CD4-positive, alpha-beta T cell treated with Interleukin-4 for 4 hours (primary cell): ENCODE measurements around the gene BSX.

Experiments used
- DNase-seq: peaks from one replicate; pipeline ENCODE4 v3.0.0-alpha.2; 2020

The BSX gene

GRCh38 chr11:122981388-122982264, at the start of gene BSX:
TSS of gene BSX (minus strand) at chr11:122981834. CDS start at chr11:122981671, 163 bp downstream.
- DNase-seq: no peak

- no peak for DNase-seq
Observed at GRCh38 chr11:123030517-123030916, 48.9 kb upstream of the BSX start.

DNA sequence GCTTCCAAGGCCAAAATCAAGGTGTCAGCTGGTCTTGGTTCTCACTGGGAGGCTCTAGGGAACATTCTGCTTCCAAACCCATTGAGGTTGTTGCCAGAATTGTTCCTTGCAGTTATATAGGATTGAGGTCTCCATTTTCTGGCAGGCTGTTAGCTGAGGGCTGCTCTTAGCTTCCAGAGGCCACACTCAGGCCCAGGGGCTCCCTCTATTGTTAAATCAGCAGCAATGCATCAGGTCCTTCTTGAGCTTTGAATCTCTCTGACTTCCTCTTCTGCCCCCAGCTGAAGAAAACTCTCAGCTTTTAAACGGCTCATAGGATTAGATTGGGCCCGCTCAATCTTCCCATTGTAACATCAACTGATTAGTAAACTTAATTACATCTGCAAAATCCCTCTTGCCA, 39.3 kb upstream of the BSX start:
- DNase-seq: peak; percentile 40

DNA sequence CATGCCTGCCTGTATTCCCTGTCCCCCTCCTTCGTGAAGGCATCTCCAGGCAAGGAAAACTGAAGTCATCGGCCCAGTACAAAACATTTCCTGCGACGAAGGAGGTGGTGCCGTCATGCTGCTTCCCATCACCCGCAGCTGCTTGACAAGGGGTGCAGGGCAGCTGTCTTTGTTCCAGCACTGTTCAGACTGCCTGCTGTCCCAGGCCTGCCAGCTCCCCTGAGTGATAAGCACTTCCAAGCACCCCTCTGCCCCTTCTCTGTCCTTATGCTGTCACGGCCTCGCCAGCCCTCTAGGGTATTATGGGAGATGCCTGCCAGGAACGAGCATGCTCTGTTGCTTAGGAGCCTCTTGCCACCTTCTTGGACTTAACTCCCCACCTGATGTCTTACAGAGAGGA, 37.1 kb upstream of the BSX start:
- DNase-seq: no peak

- no peak for DNase-seq
Observed at GRCh38 chr11:123011510-123011909, 29.9 kb upstream of the BSX start.

GRCh38 chr11:123006860-123007542, 25.4 kb upstream of the BSX start:
- no peak for DNase-seq

GRCh38 chr11:123000721-123001120, 19.1 kb upstream of the BSX start:
- no peak for DNase-seq

DNA sequence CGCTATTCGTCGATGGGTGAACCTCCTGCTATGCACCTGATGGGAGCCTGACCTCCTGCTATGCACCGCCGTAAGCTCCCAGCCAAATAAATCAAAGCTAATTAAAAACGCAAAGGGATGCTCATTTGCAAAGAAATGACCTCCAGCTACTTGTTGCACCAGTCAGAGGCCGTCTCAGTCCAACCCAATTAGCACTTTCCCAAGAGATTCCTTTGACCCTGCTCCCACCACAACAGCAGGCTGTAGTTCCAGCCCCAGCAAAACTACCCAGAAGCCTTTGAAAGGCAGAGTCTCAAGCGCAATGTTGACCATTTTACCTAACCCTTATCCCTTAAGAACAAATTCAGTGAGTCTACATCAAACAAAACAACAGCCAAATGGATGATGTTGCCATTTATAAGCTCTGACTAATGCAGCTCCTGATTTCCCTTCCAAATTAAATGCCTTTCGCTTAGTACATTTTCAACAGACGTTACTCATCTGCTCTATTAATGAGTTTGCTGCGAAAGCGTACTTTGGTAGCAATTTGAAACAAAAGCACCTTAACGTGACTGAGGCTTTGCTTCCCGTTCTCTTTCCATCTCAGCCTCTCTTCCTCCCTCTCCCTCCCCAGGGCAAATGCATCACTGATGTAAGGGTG, 17.2 kb upstream of the BSX start:
- DNase-seq: no peak

- no peak for DNase-seq
Observed at GRCh38 chr11:122995526-122995925, 13.9 kb upstream of the BSX start.

GRCh38 chr11:122984186-122985011, 2.8 kb upstream of the BSX start:
- no peak for DNase-seq

GRCh38 chr11:122983438-122984185, 2.0 kb upstream of the BSX start:
- DNase-seq: no peak

DNA sequence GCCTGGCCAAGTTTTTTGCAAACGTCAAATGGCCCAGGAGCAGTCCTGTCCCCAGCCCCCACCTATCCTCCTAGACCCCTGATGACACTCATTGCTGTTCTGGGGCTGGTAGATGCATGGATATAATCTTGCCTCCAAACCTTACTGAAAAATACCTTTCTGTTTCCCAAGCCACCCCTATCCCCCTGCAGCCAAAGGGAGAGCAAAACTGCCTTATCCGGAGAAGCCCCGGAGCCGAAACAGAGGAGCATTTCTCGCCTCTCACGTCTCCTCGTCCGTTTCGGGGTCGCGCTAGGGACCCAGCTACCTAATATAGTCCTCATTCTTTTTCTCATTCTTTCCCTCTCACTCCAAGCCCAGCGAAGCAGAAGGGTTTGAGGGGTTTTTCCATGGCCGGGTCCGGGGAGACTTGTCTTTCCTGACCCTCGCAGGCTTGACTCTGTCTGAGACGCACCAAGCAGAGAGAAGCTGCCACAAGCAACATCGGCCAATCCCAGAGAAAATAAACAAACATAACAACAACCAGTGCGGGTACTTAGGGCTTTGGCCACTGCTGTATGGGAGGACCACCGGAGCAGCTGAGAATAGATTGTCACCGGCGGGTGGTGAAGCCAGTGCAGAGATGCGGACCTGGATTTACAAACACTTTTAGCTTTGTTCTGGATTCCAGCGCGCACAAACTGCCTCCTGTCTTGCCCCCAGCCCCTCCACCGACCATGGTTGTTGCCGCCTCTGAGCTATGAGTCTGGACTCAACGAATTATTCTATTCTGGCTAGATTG, 1.6 kb downstream of the BSX start:
- DNase-seq: no peak

DNA sequence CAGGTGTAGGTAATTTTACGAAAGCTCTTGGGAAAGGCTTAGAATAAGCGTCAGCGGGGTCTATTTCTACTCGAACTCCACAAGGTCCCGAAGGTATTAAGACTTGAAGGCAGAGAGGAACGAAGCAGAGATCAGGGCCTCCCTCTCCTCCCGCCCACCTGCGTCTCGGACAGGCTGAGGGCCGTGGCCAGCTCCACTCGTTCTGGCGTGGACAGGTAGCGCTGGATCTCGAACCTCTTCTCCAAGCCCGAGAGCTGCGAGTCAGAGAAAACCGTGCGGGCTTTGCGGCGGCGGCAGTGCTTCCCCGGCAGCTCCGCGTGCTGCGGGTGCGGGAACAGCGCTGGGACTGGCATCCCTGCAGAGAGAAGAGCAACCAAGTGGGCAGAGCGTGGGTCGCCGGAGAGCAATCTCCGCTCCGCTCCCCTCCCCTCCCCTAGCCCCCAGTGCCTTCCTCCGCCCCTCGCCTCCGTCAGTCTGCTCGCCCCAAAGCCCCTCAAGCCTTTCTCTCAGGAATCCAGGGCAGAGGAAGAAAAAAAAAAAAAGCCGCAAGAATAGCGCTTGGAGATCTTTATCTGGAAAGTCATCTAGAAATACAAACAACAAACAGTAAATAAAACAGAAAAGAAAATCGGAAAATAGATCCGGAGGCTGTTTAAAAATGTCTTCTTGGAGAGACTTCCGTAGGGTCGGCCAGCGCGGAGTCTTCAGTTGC, 2.4 kb downstream of the BSX start:
- no peak for DNase-seq

GRCh38 chr11:122978299-122978620, 3.4 kb downstream of the BSX start:
- DNase-seq: no peak

- no peak for DNase-seq
Observed at GRCh38 chr11:122977470-122978298, 4.0 kb downstream of the BSX start.

- no peak for DNase-seq
Observed at GRCh38 chr11:122976734-122977469, 4.7 kb downstream of the BSX start.

DNA sequence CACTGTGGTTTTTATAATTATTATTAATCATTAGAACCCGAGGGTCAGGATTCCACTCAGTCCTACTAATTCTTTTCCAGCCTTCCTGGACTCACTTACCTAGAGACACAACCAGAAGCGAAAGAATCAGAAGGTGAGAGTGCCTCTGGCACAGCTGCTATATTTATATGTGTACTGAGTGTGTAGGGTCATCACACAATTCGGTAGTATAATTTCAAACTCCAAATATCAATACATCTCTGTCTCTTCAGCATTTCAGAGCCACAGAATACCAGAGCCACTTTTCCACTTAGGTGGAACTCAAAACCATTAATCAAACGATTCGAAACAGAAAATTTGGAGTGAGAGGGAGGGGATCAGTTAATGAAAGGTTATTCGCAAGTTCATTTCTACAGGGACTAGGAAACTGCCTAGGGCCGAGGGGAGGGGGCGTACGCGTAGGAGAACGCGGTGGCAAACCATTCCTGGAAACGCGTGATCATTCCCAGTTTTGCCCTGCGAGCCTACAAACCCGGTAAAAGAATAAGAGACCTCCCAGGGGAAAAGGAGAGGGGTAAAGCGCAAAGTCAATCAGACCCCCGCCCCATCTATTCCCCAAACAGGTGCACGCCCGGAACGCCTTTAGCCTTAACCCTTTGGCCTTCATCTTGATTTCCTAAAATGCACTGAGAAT, 5.4 kb downstream of the BSX start:
- DNase-seq: no peak

- DNase-seq: no peak
Observed at GRCh38 chr11:122963961-122964360, 17.7 kb downstream of the BSX start.

DNA sequence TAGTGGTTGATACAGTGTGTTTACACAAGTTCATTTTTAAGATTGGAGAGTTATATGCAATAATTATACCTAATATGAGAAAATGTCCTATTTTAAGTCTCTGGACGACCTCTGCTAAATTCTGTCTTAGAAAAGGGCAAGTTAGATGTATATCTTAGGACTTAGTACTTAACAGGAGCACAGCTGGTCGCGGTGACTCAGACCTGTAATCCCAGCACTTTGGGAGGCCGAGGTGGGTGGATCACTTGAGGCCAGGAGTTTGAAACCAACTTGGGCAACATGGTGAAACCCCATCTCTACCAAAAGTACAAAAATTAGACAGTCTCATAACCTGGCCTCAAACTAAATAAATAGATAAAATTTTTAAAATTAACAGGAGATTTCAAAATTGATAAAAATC, 27.2 kb downstream of the BSX start:
- no peak for DNase-seq
